Osteoblast (primary cell): ENCODE measurements around the gene ARHGAP10. TPM values are rescaled to one million over a fixed set of nuclear protein-coding genes. Genes with fewer than 3 reads are reported as not detected.

Experiments used
- DNase-seq: peaks from one replicate; pipeline ENCODE4 v3.0.0; 2011; ENCODE audit warnings: low spot score, mixed read lengths; ENCODE audit not compliant: insufficient read length; ENCODE audit errors: missing footprints
- H2AFZ ChIP-seq: 2 replicates; pipeline ENCODE4 v1.6.0; 2011; ENCODE audit warnings: mild to moderate bottlenecking, low read length
- H3K27ac ChIP-seq: 2 replicates; pipeline ENCODE4 v1.5.1; 2011; ENCODE audit warnings: mild to moderate bottlenecking, low read depth, low read length, moderate library complexity
- H3K27me3 ChIP-seq: 2 replicates; pipeline ENCODE4 v1.6.0; 2012; ENCODE audit warnings: mild to moderate bottlenecking, control low read depth, inconsistent platforms, low read length, moderate library complexity; ENCODE audit not compliant: insufficient read depth
- H3K36me3 ChIP-seq: 2 replicates; pipeline ENCODE4 v1.5.1; 2011; ENCODE audit warnings: mild to moderate bottlenecking, low read length, control low read depth, moderate library complexity; ENCODE audit not compliant: insufficient read depth
- H3K4me1 ChIP-seq: 2 replicates; pipeline ENCODE4 v1.5.1; 2011; ENCODE audit warnings: mild to moderate bottlenecking, low read length, control low read depth, moderate library complexity; ENCODE audit not compliant: insufficient read depth
- H3K4me2 ChIP-seq: 2 replicates; pipeline ENCODE4 v1.6.0; 2011; ENCODE audit warnings: mild to moderate bottlenecking, low read length; ENCODE audit not compliant: insufficient read depth
- H3K4me3 ChIP-seq: fragments of 200-600 bp; sonication (generic); 3 replicates; pipeline ENCODE4 v1.5.1; 2012; ENCODE audit warnings: mild to moderate bottlenecking, low read length, inconsistent platforms; ENCODE audit not compliant: insufficient read depth
- H3K79me2 ChIP-seq: 2 replicates; pipeline ENCODE4 v1.6.0; 2012; ENCODE audit warnings: mild to moderate bottlenecking, low read length, control low read depth, inconsistent platforms; ENCODE audit not compliant: insufficient read depth
- H3K9me3 ChIP-seq: 2 replicates; pipeline ENCODE4 v1.5.1; 2011; ENCODE audit warnings: low read depth, low read length, control low read depth
- H4K20me1 ChIP-seq: 2 replicates; pipeline ENCODE4 v1.6.0; 2012; ENCODE audit warnings: mild to moderate bottlenecking, low read length, control low read depth; ENCODE audit not compliant: insufficient read depth
- total RNA-seq: library from RNA; depleted of rRNA; stranded (reverse); fragments of >200 nt; gene quantifications from 2 replicates; pipeline ENCODE4 v1.2.3, GENCODE V29; 2012
- TF ChIP-seq, protein P1 (sequence below): IDR thresholded peaks from 2 replicates; pipeline ENCODE4 v1.5.1; 2011; ENCODE audit warnings: mild to moderate bottlenecking, low read depth, low read length, moderate library complexity; ENCODE audit errors: extremely low read depth

ARHGAP10 gene
- total RNA-seq, 1 donor: 31.5 TPM

- Histone ChIP-seq H3K4me1 (peaks cover 19% of the 10 kb centered on the region), H3K79me2 (peaks cover 4% of the 10 kb centered on the region), H3K4me3 (no peak overlapping the region), H3K4me2 (no peak overlapping the region), H3K27ac (no peak overlapping the region), H3K9me3 (no peaks in the 10 kb centered on the region), H4K20me1 (no peaks in the 10 kb centered on the region), H3K27me3 (no peaks in the 10 kb centered on the region), H3K36me3 (peaks cover 10% of the 10 kb centered on the region), H2AFZ (no peak overlapping the region)
- DNase-seq: no peak
- TF ChIP-seq, protein P1, sequence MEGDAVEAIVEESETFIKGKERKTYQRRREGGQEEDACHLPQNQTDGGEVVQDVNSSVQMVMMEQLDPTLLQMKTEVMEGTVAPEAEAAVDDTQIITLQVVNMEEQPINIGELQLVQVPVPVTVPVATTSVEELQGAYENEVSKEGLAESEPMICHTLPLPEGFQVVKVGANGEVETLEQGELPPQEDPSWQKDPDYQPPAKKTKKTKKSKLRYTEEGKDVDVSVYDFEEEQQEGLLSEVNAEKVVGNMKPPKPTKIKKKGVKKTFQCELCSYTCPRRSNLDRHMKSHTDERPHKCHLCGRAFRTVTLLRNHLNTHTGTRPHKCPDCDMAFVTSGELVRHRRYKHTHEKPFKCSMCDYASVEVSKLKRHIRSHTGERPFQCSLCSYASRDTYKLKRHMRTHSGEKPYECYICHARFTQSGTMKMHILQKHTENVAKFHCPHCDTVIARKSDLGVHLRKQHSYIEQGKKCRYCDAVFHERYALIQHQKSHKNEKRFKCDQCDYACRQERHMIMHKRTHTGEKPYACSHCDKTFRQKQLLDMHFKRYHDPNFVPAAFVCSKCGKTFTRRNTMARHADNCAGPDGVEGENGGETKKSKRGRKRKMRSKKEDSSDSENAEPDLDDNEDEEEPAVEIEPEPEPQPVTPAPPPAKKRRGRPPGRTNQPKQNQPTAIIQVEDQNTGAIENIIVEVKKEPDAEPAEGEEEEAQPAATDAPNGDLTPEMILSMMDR: no peak
Measured at GRCh38 chr4:147860960-147861359, 129.1 kb downstream of the ARHGAP10 start.

- H4K20me1 ChIP-seq: no peaks in the 10 kb centered on the region
- no peak overlapping the region for H3K27ac ChIP-seq
- peaks cover 23% of the 10 kb centered on the region for H3K4me1 ChIP-seq
- H3K4me2 ChIP-seq: no peak overlapping the region
- DNase-seq: no peak
- H3K27me3 ChIP-seq: no peaks in the 10 kb centered on the region
- TF ChIP-seq, protein P1: no peak
- H3K36me3 ChIP-seq: peaks cover 10% of the 10 kb centered on the region
- no peak overlapping the region for H3K4me3 ChIP-seq
- no peak overlapping the region for H2AFZ ChIP-seq
- H3K79me2 ChIP-seq: peaks cover 4% of the 10 kb centered on the region
- H3K9me3 ChIP-seq: no peaks in the 10 kb centered on the region
Measured at GRCh38 chr4:147862043-147862692, 130.3 kb downstream of the ARHGAP10 start.

GRCh38 chr4:147863111-147863747 is 131.3 kb downstream of the ARHGAP10 start:
- Histone ChIP-seq H3K4me1 (peaks cover 23% of the 10 kb centered on the region), H3K27ac (peak overlapping the region; percentile 24), H3K4me3 (no peak overlapping the region), H4K20me1 (no peaks in the 10 kb centered on the region), H3K79me2 (peaks cover 4% of the 10 kb centered on the region), H3K4me2 (peak overlapping the region; percentile 27), H3K36me3 (peaks cover 10% of the 10 kb centered on the region), H3K27me3 (no peaks in the 10 kb centered on the region), H2AFZ (peak overlapping the region; percentile 26), H3K9me3 (no peaks in the 10 kb centered on the region)
- TF ChIP-seq, protein P1: peak; percentile 30
- no peak for DNase-seq

DNA sequence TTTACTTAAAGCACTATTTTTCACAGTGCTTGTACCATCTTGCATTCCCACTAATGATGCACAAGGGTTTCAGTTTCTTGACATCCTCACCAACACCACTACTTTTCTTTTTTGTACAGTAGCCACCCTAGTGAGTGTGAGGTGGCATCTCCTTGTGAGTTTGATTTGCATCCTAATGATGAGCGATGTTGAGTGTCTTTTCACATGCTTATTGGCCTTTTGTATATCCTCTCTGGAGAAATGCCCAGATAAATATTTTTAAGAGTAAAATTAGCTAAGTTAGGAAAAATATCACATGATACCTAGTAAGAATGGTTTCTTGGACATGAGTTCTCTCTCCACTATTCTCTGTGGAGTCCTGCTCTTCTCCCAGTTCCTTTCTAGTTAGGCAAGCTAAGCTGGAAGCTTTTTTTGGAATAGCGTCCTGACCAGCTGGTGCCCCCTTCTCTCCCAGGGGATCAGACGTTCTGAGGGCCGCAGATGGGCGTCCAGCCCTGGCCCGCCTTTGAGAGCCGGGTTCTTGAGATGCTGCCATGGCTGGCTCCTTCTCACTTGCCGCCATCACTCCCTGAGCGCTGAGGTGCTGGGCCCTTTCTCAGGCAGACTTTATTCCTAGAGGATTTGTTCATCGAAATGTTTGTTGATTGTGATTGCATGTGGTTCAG is 132.1 kb downstream of the ARHGAP10 start:
- DNase-seq: no peak
- no peaks in the 10 kb centered on the region for H3K9me3 ChIP-seq

More for the DNA sequence above, 132.1 kb downstream of the ARHGAP10 start:
- Histone ChIP-seq H4K20me1 (no peaks in the 10 kb centered on the region), H3K4me1 (peaks cover 23% of the 10 kb centered on the region), H3K79me2 (peaks cover 9% of the 10 kb centered on the region), H3K4me2 (peak overlapping the region; percentile 27), H3K4me3 (no peak overlapping the region), H3K27me3 (no peaks in the 10 kb centered on the region), H3K27ac (peak overlapping the region; percentile 24), H3K36me3 (peaks cover 6% of the 10 kb centered on the region), H2AFZ (no peak overlapping the region)
- TF ChIP-seq, protein P1: no peak
